HG02981 (cell line): ENCODE measurements around the gene SLC16A2.

Experiments
- ATAC-seq: cut with Tn5 transposase; IDR thresholded peaks from one replicate; pipeline ENCODE4 v1.9.1; 2021; ENCODE audit warnings: mild to moderate bottlenecking, moderate library complexity; ENCODE audit not compliant: unreplicated experiment

Gene SLC16A2

DNA sequence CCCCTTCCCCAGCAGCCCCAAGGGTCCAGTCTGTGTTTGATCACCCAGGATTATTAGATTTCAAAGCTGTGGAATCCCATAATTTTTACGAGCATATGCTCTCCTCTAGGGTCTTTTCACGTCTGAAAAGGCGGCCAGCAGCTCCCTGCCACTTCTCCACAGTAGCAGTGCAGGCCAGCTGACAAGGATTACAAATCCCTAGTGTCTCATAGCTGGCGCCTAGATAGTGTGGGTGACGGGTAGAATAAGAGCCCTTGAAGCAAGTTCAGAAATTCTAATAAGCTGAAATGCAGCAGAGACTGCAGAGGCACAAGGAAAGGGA, 113.8 kb downstream of the SLC16A2 start:
- ATAC-seq = no peak

DNA sequence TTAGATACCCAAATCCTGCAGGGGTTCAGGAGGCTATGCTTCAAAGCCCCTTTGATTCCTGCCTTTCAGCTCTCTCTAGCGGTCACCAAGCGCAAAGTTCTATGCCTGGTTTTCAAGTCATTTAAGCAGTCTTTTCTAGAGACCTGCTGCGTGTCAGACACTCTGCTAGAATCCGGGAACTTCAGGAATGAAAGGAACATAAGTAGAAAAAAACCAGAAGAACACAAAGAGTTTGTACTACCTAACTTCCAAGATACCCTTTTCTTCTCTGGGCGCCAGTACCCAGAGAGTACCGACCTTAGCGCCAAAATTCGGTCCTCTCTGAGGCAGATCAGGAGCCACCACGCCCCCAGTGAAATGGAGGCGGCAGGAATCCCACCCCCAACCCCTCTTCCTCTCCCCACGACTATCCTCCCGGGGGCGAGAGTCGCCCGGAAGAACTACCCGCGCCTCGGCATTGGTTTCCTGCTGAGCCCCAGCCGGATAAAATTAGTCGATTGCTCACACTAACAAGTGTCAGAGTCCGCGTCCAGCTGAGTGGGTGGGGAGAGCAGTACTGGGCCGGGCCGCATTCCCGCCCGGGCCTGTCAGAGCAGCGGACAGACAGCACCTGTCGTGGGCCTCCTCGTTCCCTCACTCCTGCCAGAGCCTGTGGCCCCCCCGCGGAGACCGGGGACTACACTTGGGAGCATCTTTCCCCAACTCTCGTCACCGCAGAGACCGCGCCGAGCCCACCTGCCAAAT, 114.3 kb downstream of the SLC16A2 start:
- peak; percentile 29 for ATAC-seq

DNA sequence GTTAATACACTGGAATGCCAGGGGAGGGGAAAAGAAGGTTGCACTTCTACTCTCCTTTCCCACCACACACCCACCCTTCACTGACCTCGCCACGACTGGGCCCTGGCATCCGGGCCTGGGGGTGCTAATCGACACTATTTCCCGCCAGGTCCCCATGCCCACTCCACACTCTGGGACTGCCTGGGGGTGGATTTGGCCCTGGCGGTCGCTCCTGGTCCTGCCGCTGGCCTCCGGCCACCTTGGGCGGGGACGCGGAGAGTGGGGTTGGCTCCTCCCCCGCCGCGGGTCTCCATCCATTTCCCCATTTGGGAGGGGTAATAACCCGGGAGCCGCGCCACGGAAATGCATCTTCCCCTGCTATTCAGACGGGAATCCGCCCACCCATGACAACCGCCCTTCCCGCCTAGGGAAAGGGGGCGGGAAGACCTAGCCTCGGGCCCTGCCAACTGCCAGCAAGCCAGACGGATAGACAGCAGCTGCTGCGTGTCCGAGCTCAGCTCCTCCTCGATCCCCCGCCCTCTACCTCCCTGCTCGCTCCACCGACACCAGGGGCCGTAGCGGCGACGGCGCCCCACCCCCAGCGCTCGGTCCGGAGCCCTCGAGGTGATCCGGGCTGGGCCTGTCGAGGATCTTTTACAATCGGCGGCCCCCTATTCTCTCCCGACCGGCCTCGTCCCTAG, 115.0 kb downstream of the SLC16A2 start:
- peak; percentile 70 for ATAC-seq

DNA sequence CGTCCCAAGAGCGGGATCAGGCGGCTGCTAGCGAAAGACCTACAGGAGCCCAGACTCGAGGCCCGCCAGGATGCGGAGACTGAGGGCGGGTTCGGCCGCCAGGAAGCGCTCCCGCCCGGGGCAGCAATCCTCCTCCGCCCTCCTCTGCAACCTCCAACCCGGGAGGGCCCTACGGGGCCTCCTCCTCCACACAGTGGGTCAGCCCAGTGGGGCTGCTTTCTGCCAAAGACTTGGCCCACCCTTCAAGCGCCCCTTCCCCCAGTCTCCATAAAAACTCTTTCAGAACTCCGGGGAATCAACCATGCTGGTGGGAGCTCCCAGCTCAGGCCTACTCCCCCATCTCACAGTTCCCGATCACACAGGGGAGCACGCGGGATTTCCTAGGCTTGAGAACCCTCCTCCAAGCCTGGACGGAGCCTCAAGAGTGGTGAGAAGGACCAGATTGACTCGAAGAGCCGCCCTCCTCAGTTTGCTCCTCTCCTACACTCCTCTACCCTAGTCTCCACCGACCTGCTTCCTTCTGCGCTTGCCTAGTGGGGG, 115.6 kb downstream of the SLC16A2 start:
- peak; percentile 10 for ATAC-seq

DNA sequence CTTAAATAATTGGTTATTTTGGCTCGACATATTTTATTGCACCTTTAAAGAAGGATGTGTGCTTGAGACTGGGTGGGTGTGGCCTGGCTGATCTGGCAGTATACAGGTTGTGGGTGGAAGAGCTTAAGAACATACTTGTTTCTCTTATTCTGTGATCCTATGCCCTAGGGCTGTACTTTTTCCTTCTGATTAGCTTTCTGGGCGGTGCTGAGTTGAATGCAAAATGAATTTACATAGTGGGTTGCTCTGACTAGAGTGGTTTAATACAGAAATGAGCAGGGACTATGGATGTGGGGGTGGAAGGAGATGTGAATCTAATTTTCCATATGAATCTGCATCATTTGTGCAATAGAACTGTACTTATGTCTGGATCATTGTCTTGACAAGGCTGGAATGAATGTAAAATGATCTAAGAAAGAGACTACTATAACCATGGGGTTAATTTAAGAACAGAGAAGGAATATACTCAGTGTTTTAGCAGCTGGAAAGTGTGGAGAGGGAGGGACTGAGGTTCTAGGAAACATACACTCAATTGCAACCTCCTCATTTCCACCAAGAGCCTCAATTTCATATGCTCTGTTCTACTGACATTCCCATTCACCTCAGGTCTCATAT, 119.4 kb downstream of the SLC16A2 start:
- no peak for ATAC-seq

DNA sequence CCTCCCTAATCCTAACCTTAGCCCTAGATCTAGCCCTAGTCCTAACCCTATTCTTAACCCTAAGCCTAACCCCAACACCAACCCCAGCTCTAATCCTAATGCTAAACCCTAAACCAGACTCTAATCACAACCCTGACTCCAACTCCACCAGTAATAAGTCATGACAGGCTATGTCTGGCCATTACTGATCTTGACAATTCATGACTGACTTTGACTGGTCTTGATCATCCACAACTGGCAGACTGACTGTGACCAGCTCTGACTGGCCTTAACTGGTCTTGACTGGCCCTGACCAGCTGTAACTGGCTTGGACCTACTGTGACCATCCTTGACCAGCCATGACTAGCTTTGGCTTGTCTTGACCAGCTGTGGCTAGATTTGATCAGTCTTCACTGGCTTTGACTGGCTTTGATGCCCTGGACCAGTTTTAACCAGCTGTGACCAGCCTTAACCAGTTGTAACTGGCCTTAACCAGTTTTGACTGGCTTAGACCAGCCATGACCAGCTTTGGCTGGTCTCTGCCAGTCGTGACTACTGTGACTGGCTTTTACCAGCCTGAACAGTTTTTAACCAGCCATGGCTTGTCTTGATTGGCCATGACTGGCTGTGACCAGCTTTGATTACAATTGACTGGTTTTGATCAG, 124.7 kb downstream of the SLC16A2 start:
- ATAC-seq = no peak

DNA sequence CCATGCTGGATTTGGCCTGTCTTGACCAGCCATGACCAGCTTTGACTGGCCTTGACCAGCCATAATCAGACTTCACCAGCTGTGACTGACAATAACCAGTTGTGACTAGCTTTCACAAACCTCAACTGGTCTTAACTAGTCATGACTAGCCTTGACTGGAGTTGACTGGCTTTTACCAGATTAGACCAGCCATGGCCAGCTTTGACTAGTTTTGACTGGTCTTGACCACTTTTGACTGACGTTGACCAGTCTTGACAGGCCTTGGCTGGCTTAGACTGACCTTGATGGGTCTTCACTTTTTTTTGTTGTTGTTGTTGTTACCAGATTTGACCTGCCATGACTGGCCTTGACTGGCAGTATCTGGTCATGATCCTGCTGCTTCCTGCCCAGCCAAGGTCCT, 125.7 kb downstream of the SLC16A2 start:
- no peak for ATAC-seq

DNA sequence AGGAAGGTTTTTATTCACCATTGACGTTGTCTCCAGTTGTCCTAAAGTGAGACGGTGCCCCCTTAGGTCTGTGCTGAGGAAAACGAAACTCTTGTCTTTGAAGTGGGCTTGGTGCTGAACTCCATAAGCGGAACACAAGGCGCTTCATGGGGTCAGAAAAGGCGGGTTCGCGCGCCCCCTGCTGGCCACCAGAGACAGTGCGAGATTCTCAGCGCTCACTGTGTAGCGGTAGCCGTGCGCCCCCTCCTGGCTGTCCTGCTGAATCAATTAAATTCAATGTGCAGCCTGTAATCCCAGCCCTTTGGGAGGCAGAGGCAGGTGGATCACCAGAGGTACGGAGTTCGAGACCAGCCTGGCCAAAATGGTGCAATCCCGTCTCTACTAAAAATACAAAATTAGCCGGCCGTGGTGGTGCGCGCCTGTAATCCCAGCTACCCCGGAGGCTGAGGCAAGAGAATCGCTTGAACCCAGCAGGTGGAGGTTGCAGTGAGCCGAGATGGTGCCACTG, 129.1 kb downstream of the SLC16A2 start:
- peak; percentile 89 for ATAC-seq

DNA sequence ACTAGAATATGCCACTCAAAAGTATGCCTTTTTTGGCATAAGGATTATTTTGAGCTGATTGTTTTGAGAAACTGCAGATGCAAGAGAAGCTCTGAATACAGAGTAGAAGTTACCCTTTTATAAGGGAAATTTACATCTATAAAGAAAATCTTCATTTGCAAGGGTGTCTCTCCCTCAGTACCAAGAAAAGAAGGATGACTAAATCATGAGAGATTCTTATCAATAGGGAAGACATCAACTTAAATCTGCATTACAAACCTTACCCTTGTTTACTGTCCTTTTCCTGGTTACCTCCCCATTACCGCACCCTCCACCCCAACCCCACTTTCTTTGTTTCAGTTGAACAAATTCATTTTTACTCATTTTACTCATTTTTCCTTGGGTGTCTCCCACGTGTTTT, 130.6 kb downstream of the SLC16A2 start:
- no peak for ATAC-seq

DNA sequence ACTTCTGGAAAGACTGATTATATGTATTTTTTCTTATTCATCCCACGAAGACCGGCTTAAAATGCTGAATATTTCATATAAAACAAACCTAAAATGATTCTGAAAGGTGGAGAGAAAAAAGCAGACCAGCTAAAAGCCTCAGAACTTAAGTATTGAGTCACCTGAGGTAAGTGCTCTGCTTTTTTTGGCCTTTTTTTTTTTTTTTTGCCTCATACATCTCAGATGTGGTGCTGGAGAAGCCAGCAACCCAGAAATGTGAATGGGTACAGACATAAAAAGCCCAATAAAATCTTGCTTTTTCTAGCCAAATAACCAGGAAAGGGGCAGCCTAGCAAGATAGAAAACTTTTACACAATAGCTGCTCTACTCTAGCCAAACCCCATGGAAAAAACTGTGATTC, 136.1 kb downstream of the SLC16A2 start:
- no peak for ATAC-seq

DNA sequence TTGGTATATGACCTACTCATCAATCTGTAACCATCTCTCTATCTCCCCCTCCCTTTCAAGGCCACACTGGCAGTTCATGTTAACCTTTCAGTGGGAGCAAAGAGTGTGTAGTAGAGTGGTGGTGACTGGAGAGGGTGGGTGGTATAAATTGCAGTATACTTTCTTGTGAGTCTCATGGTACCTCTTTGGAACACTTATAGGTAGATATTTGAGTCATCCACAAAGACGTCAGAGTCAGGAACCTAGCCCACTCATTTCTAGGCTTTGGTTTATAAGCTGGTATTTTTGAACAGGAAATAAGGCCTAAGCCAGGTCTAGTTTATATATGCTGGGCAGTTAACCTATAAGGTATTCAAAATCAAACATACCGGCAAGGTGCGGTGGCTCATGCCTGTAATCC, 156.8 kb downstream of the SLC16A2 start:
- ATAC-seq = no peak

DNA sequence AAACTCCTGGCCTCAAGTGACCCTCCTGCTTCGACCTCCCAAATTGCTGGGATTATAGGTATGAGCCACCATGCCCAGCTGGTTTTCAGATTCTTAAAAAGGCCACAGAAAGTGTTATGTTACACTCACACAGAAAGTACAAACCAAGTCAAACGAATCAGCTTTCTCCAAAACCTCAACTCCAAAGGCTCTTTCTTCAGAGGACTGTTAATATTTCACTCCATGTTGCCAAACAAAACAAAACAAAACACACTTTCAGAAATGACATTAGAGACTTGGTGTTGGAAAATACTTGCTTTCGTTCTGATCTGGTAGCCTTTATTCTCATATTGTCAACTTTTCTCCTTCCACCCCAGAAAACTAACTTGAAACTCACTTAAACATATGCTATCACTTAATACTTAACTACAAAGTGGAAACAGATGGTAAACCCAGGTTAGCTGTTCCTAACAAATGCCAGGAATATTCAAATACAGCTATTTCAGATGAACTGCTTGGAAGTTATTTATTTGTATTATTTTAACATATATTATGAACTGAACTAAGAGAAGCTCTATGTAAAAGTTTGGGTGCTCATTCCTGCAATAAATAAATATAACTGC, 158.4 kb downstream of the SLC16A2 start:
- no peak for ATAC-seq
